ENCODE results near the gene MRPS22. TPM values are rescaled to one million over a fixed set of nuclear protein-coding genes. Genes with fewer than 3 reads are reported as not detected.

The MRPS22 gene
- total and polyA plus RNA-seq, 2 of the 13 experiments (the other 11 are each of a cell fraction or from before 2014, with no cell fraction given): 52.7 to 113 TPM

DNA sequence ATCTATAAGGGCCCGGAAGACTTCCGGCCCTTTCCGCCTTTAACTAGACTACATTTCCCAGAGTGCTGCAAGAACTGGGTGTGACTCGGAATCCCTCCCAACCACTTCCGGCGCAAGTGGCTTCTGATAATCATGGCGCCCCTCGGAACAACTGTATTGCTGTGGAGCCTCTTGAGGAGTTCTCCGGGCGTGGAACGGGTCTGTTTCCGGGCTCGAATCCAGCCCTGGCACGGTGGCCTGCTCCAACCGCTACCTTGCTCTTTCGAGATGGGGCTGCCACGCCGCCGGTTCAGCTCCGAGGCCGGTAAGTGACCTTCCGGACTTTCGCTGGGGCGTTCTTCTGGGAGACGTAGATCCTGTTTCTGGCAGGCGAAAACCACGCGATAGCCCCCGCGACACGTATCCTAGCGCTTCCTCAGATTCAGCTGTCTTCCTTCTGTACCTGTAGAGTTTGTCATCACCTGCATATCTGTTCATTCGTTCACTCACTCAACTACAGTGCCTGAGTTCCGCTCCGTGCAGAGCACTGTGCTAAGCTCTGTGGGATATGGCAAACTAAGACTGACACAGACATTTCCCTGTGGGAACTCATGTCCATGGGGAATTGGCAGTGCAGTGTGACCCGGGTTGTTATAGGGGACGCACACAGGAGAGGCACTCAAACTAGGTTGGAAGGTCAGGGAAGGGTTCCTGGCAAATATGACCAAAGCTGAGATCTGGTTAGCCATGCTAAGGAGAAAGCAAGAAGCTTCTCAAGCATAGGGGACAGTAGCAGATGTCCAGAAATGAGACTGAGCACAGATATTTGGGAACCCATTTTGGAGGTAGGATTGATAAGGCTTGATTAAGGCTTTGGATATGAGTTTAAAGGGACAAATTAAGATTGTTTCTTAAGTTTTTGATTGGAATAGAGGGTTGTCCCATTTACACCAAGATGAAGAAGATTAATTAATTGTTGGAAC lies at the start of gene MRPS22 (continued):
- TF ChIP-seq SMAD1 (CRISPR knock-in tag; IDR thresholded peaks at IDR 0.05; ENCODE audit: borderline replicate concordance, low read depth): no peak; the same call in 1 of the 2 replicates
- TF ChIP-seq SAP130 (CRISPR knock-in tag; IDR thresholded peaks at IDR 0.05; ENCODE audit: low read depth): peak; percentile 82
- TF ChIP-seq, protein P1, sequence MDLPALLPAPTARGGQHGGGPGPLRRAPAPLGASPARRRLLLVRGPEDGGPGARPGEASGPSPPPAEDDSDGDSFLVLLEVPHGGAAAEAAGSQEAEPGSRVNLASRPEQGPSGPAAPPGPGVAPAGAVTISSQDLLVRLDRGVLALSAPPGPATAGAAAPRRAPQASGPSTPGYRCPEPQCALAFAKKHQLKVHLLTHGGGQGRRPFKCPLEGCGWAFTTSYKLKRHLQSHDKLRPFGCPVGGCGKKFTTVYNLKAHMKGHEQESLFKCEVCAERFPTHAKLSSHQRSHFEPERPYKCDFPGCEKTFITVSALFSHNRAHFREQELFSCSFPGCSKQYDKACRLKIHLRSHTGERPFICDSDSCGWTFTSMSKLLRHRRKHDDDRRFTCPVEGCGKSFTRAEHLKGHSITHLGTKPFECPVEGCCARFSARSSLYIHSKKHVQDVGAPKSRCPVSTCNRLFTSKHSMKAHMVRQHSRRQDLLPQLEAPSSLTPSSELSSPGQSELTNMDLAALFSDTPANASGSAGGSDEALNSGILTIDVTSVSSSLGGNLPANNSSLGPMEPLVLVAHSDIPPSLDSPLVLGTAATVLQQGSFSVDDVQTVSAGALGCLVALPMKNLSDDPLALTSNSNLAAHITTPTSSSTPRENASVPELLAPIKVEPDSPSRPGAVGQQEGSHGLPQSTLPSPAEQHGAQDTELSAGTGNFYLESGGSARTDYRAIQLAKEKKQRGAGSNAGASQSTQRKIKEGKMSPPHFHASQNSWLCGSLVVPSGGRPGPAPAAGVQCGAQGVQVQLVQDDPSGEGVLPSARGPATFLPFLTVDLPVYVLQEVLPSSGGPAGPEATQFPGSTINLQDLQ (CRISPR knock-in tag; IDR thresholded peaks at IDR 0.05): peak; percentile 71; the same call in 1 of the 2 replicates
- TF ChIP-seq MTA3 (CRISPR knock-in tag; IDR thresholded peaks at IDR 0.05): no peak
- TF ChIP-seq, protein P2, sequence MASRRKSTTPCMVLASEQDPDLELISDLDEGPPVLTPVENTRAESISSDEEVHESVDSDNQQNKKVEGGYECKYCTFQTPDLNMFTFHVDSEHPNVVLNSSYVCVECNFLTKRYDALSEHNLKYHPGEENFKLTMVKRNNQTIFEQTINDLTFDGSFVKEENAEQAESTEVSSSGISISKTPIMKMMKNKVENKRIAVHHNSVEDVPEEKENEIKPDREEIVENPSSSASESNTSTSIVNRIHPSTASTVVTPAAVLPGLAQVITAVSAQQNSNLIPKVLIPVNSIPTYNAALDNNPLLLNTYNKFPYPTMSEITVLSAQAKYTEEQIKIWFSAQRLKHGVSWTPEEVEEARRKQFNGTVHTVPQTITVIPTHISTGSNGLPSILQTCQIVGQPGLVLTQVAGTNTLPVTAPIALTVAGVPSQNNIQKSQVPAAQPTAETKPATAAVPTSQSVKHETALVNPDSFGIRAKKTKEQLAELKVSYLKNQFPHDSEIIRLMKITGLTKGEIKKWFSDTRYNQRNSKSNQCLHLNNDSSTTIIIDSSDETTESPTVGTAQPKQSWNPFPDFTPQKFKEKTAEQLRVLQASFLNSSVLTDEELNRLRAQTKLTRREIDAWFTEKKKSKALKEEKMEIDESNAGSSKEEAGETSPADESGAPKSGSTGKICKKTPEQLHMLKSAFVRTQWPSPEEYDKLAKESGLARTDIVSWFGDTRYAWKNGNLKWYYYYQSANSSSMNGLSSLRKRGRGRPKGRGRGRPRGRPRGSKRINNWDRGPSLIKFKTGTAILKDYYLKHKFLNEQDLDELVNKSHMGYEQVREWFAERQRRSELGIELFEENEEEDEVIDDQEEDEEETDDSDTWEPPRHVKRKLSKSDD (CRISPR knock-in tag; IDR thresholded peaks at IDR 0.05; ENCODE audit: low read depth): no peak
- TF ChIP-seq TBX2 (CRISPR knock-in tag; IDR thresholded peaks at IDR 0.05; ENCODE audit: borderline replicate concordance): peak; percentile 66; the same call in 1 of the 2 replicates
- TF ChIP-seq, protein P3, sequence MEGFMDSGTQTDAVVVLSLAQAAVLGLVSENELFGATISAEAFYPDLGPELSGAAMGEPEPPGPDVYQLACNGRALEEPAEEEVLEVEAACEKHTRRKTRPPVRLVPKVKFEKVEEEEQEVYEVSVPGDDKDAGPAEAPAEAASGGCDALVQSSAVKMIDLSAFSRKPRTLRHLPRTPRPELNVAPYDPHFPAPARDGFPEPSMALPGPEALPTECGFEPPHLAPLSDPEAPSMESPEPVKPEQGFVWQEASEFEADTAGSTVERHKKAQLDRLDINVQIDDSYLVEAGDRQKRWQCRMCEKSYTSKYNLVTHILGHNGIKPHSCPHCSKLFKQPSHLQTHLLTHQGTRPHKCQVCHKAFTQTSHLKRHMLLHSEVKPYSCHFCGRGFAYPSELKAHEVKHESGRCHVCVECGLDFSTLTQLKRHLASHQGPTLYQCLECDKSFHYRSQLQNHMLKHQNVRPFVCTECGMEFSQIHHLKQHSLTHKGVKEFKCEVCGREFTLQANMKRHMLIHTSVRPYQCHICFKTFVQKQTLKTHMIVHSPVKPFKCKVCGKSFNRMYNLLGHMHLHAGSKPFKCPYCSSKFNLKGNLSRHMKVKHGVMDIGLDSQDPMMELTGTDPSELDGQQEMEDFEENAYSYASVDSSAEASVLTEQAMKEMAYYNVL (CRISPR knock-in tag; IDR thresholded peaks at IDR 0.05; ENCODE audit: borderline replicate concordance): peak; percentile 84; the same call in 1 of the 2 replicates
- peak; percentile 79 for TF ChIP-seq ATF1 (CRISPR knock-in tag; IDR thresholded peaks at IDR 0.05)
- TF ChIP-seq DNMT3B (CRISPR knock-in tag; conservative IDR thresholded peaks at IDR 0.05): no peak
- 0 out of 2 replicates have a peak, but pooled peaks have one; percentile 13 for TF ChIP-seq ZFP41 (CRISPR knock-in tag; IDR thresholded peaks at IDR 0.05; ENCODE audit: borderline replicate concordance)
- TF ChIP-seq, protein P4, sequence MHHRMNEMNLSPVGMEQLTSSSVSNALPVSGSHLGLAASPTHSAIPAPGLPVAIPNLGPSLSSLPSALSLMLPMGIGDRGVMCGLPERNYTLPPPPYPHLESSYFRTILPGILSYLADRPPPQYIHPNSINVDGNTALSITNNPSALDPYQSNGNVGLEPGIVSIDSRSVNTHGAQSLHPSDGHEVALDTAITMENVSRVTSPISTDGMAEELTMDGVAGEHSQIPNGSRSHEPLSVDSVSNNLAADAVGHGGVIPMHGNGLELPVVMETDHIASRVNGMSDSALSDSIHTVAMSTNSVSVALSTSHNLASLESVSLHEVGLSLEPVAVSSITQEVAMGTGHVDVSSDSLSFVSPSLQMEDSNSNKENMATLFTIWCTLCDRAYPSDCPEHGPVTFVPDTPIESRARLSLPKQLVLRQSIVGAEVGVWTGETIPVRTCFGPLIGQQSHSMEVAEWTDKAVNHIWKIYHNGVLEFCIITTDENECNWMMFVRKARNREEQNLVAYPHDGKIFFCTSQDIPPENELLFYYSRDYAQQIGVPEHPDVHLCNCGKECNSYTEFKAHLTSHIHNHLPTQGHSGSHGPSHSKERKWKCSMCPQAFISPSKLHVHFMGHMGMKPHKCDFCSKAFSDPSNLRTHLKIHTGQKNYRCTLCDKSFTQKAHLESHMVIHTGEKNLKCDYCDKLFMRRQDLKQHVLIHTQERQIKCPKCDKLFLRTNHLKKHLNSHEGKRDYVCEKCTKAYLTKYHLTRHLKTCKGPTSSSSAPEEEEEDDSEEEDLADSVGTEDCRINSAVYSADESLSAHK (CRISPR knock-in tag; IDR thresholded peaks at IDR 0.05; ENCODE audit: borderline replicate concordance): no peak
- TF ChIP-seq HMGA1 (CRISPR knock-in tag; conservative IDR thresholded peaks at IDR 0.05): no peak
- TF ChIP-seq NR2C2 (CRISPR knock-in tag; IDR thresholded peaks at IDR 0.05; ENCODE audit: borderline replicate concordance): peak; percentile 99
- TF ChIP-seq, protein P5, sequence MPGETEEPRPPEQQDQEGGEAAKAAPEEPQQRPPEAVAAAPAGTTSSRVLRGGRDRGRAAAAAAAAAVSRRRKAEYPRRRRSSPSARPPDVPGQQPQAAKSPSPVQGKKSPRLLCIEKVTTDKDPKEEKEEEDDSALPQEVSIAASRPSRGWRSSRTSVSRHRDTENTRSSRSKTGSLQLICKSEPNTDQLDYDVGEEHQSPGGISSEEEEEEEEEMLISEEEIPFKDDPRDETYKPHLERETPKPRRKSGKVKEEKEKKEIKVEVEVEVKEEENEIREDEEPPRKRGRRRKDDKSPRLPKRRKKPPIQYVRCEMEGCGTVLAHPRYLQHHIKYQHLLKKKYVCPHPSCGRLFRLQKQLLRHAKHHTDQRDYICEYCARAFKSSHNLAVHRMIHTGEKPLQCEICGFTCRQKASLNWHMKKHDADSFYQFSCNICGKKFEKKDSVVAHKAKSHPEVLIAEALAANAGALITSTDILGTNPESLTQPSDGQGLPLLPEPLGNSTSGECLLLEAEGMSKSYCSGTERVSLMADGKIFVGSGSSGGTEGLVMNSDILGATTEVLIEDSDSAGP (CRISPR knock-in tag; IDR thresholded peaks at IDR 0.05; ENCODE audit: borderline replicate concordance): peak; percentile 88
- no peak for TF ChIP-seq ZNF234 (CRISPR knock-in tag; conservative IDR thresholded peaks at IDR 0.05)

Data from HepG2 (cell line).